Smooth muscle cell (in vitro differentiated cells): ENCODE results near the gene LHFPL2. TPM values are rescaled to one million over a fixed set of nuclear protein-coding genes. Genes with fewer than 3 reads are reported as not detected.
"Not testable (repeated sequence)": the region's sequence is repeated elsewhere in the genome, so short reads cannot be mapped to it uniquely, and the experiment has no call there.

Source experiments
- DNase-seq: peaks from one replicate; lab custom pipeline; 2025; ENCODE audit not compliant: unreplicated experiment; lab: John Stamatoyannopoulos, UW
- H2AFZ ChIP-seq: fragments of 200-600 bp; sonication (generic); 2 replicates; pipeline ENCODE4 v1.6.0; 2016; ENCODE audit warnings: antibody characterized with exemption, low read depth, mild to moderate bottlenecking
- H3F3A ChIP-seq: fragments of 200-600 bp; sonication (generic); 2 replicates; pipeline ENCODE4 v1.6.0; 2017; ENCODE audit warnings: antibody characterized with exemption, low read depth
- H3K27ac ChIP-seq: fragments of 200-600 bp; sonication (generic); 2 replicates; pipeline ENCODE4 v1.5.1; 2016; ENCODE audit warnings: low read depth, mild to moderate bottlenecking
- H3K27me3 ChIP-seq: fragments of 200-600 bp; sonication (generic); 2 replicates; pipeline ENCODE4 v1.6.1; 2016; ENCODE audit warnings: low read depth, mild to moderate bottlenecking
- H3K36me3 ChIP-seq: fragments of 200-600 bp; sonication (generic); 2 replicates; pipeline ENCODE4 v1.5.1; 2016; ENCODE audit warnings: low read depth
- H3K4me1 ChIP-seq: fragments of 200-600 bp; sonication (generic); 2 replicates; pipeline ENCODE4 v1.5.1; 2016; ENCODE audit warnings: low read depth
- H3K4me2 ChIP-seq: fragments of 200-600 bp; sonication (generic); 2 replicates; pipeline ENCODE4 v1.6.0; 2016; ENCODE audit warnings: mild to moderate bottlenecking
- H3K4me3 ChIP-seq: fragments of 200-600 bp; sonication (generic); 2 replicates; pipeline ENCODE4 v1.5.1; 2016; ENCODE audit warnings: mild to moderate bottlenecking
- H3K79me2 ChIP-seq: fragments of 200-600 bp; sonication (generic); 2 replicates; pipeline ENCODE4 v1.6.0; 2016; ENCODE audit warnings: low read depth, mild to moderate bottlenecking
- H3K9ac ChIP-seq: fragments of 200-600 bp; sonication (generic); 2 replicates; pipeline ENCODE4 v1.6.0; 2016; ENCODE audit warnings: low read depth
- H3K9me3 ChIP-seq: fragments of 200-600 bp; sonication (generic); replicated peaks from 2 replicates; pipeline ENCODE4 v1.5.1; 2016; ENCODE audit warnings: low read depth
- H4K20me1 ChIP-seq: fragments of 200-600 bp; sonication (generic); 2 replicates; pipeline ENCODE4 v1.6.0; 2016; ENCODE audit warnings: low read depth
- WGBS: methylation state at CpG from one replicate; pipeline ENCODE4 v1.1.7; 2016; ENCODE audit warnings: low lambda C conversion rate; 5-methylcytosine and 5-hydroxymethylcytosine counted together
- polyA plus RNA-seq: library from polyadenylated mRNA; unstranded; fragments of >200 nt; fragmentation: Nextera tagmentation; extraction: Ambion mirVana; gene quantifications from 2 replicates; pipeline ENCODE4 v1.2.1, GENCODE V29; 2016
- total RNA-seq: library from RNA; depleted of rRNA; stranded (reverse); fragments of >200 nt; gene quantifications from 2 replicates; pipeline ENCODE4 v1.2.3, GENCODE V29; 2014
- TF ChIP-seq, protein P1 (sequence below): fragments of 200-600 bp; sonication (generic); IDR thresholded peaks from 2 replicates; pipeline ENCODE4 v1.5.1; 2017; ENCODE audit warnings: borderline replicate concordance, mild to moderate bottlenecking, antibody characterized with exemption; ENCODE audit not compliant: insufficient read depth, poor library complexity, severe bottlenecking

LHFPL2 gene
- total and polyA plus RNA-seq, 2 experiments from 2014 or later: 13.4 to 18.6 TPM

DNA sequence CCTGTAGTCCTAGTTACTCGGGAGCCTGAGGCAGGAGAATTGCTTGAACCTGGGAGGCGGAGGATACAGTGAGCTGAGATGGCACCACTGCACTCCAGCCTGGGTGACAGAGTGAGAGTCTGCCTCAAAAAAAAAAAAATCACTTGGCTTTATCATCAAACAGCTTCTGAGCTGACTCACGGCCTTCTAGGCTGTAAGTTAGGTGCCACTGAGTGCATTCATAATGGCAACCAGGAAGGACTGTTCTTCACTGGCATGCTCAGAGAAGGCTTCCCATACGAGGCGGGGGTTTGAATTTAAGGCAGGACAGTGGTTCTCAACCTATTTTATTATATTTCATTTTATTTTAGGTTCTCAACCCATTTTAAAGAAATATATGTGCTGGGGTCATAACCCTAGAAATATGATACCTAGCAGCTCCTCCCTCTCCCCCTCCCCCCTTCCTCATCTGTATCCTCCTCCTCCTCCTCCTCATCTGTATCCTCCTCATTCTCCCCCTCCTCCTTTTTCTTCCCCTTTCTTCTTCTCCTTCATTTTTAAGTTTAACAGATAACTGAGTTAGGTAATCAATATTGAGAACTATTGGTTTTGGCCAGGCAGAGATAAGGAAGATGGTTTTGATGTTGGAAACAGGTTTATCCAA lies 19.0 kb upstream of the LHFPL2 start:
- Histone ChIP-seq H2AFZ (no peak overlapping the region), H3K79me2 (no peaks in the 10 kb centered on the region), H3K9ac (no peak overlapping the region), H3K27ac (no peak overlapping the region), H3K36me3 (no peaks in the 10 kb centered on the region), H4K20me1 (no peaks in the 10 kb centered on the region), H3K4me3 (no peak overlapping the region), H3K4me2 (no peak overlapping the region), H3K9me3 (no peaks in the 10 kb centered on the region), H3F3A (peaks cover 12% of the 10 kb centered on the region), H3K27me3 (no peaks in the 10 kb centered on the region), H3K4me1 (peaks cover 4% of the 10 kb centered on the region)
- no peak for DNase-seq
- TF ChIP-seq, protein P1, sequence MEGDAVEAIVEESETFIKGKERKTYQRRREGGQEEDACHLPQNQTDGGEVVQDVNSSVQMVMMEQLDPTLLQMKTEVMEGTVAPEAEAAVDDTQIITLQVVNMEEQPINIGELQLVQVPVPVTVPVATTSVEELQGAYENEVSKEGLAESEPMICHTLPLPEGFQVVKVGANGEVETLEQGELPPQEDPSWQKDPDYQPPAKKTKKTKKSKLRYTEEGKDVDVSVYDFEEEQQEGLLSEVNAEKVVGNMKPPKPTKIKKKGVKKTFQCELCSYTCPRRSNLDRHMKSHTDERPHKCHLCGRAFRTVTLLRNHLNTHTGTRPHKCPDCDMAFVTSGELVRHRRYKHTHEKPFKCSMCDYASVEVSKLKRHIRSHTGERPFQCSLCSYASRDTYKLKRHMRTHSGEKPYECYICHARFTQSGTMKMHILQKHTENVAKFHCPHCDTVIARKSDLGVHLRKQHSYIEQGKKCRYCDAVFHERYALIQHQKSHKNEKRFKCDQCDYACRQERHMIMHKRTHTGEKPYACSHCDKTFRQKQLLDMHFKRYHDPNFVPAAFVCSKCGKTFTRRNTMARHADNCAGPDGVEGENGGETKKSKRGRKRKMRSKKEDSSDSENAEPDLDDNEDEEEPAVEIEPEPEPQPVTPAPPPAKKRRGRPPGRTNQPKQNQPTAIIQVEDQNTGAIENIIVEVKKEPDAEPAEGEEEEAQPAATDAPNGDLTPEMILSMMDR: no peak
- WGBS: 76% methylated on average over 5 of the region's 5 CpGs

DNA sequence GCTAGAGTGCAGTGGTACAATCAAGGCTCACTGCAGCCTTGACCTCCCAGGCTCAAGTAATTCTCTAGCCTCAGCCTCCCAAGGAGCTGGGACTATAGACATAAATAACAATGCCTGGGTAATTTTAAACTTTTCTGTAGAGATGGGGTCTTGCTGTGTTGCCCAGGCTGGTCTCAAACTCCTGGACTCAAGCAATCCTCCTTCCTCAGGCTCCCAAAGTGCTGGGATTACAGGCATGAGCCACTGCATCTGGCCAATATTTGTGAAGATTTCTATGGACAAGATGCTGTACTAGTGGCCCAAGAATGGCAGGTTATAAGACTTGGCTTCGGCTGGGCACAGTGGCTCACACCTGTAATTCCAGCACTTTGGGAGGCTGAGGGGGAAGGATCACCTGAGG lies 18.4 kb upstream of the LHFPL2 start:
- H3K4me1 ChIP-seq, H3K36me3 ChIP-seq, DNase-seq, H3F3A ChIP-seq, H3K27me3 ChIP-seq, H3K27ac ChIP-seq, H3K4me3 ChIP-seq, H3K79me2 ChIP-seq, H3K9ac ChIP-seq, H3K4me2 ChIP-seq, H3K9me3 ChIP-seq, H4K20me1 ChIP-seq, H2AFZ ChIP-seq: not testable (repeated sequence)
- WGBS: 90% methylated on average over 1 of the region's 1 CpG

DNA sequence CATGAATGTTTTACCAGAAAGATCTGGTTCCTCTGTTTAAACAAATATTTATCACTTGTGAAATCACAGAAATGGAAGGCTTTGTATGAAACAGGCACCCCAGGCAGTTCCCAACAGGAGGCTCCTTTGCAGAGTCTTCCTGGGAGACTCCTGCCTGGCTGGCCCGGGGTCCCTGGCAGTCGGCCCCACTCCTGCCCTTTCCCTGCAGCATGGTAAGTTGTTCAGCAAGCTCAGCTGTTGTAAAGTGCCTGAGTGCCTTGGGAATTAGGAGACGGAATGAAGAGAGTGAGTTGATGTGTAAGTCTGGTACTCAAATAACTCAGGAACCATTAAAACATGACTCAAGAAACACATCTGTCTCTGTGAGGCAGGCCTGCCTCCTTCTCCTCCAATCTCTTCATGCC lies 17.5 kb upstream of the LHFPL2 start:
- Histone ChIP-seq H3K36me3 (no peaks in the 10 kb centered on the region), H3K9me3 (no peaks in the 10 kb centered on the region), H3K27ac (no peak overlapping the region), H3K9ac (no peak overlapping the region), H3K4me2 (no peak overlapping the region), H3K27me3 (no peaks in the 10 kb centered on the region), H3F3A (no peaks in the 10 kb centered on the region), H2AFZ (no peak overlapping the region), H4K20me1 (no peaks in the 10 kb centered on the region), H3K79me2 (no peaks in the 10 kb centered on the region), H3K4me1 (no peaks in the 10 kb centered on the region), H3K4me3 (no peak overlapping the region)
- no peak for DNase-seq
- TF ChIP-seq, protein P1: no peak
- 49% methylated on average over 3 of the region's 3 CpGs for WGBS

DNA sequence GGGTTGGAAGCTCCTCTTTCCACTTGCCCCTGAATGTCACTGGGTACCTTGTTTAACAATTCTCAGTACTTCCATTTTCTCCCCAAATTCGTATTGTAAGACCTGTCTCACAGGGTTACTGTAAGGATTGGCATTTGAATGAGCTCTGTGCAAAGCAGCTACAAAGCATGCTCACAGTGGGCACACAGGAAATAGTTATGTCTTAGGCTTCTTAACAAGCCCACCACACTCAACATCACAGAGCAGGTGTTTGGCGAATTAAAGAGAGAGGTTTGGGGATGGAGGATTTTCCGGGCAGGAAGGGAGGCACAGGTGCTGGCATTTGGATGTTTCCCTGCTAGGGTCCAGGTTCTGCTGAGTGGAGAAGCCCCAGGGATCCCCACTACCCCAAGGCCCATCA lies 17.0 kb upstream of the LHFPL2 start:
- Histone ChIP-seq H2AFZ (no peak overlapping the region), H3K4me1 (no peaks in the 10 kb centered on the region), H3K27ac (no peak overlapping the region), H3K4me2 (no peak overlapping the region), H3K9ac (no peak overlapping the region), H3K36me3 (no peaks in the 10 kb centered on the region), H3K9me3 (no peaks in the 10 kb centered on the region), H3F3A (no peaks in the 10 kb centered on the region), H3K27me3 (no peaks in the 10 kb centered on the region), H4K20me1 (no peaks in the 10 kb centered on the region), H3K4me3 (no peak overlapping the region), H3K79me2 (no peaks in the 10 kb centered on the region)
- DNase-seq: no peak
- WGBS: 94% methylated on average over 3 of the region's 3 CpGs
- TF ChIP-seq, protein P1: no peak
